Gastroesophageal sphincter (tissue), 3 donors: Measurements from ENCODE around the gene SHPK.

Source experiments
- CTCF ChIP-seq, 4 experiments: fragments of 200-600 bp in 2 of 4; fragments of 450-650 bp in 2 of 4; sonication (generic) in 1 of 4; IDR thresholded peaks; one replicate each; pipeline ENCODE4 v1.5.1; 2017 to 2019; ENCODE audit warnings: antibody characterized with exemption in 4 of 4, mild to moderate bottlenecking in 2 of 4, moderate library complexity in 2 of 4
- EP300 ChIP-seq: sonication (generic); formaldehyde crosslinking; IDR thresholded peaks from one replicate; pipeline ENCODE4 v1.6.1; 2017; ENCODE audit warnings: antibody characterized with exemption, mild to moderate bottlenecking
- POLR2A ChIP-seq, 2 donors: fragments of 450-650 bp; IDR thresholded peaks; one replicate each; pipeline ENCODE4 v1.6.1; 2017; ENCODE audit warnings: antibody characterized with exemption in 2 of 2, mild to moderate bottlenecking in 2 of 2, moderate library complexity in 1 of 2

- TF ChIP-seq EP300, result no peak
- TF ChIP-seq CTCF (IDR thresholded peaks at IDR 0.05), result no peak
- TF ChIP-seq POLR2A (IDR thresholded peaks at IDR 0.05), result no peak
These were observed 22.1 kb upstream of the SHPK start for GRCh38 chr17:3657874-3658783.
